HG03135 (cell line): Measurements from ENCODE around the gene POLR2E.
A peak's percentile ranks its signal among the peaks of the same experiment; 100 is the strongest.

Experiments used
- ATAC-seq: cut with Tn5 transposase; IDR thresholded peaks from one replicate; pipeline ENCODE4 v1.9.1; 2021; ENCODE audit warnings: mild to moderate bottlenecking, moderate library complexity; ENCODE audit not compliant: unreplicated experiment

The POLR2E gene

GRCh38 chr19:1111641-1112267 is 16.6 kb upstream of the POLR2E start:
- ATAC-seq, result no peak

GRCh38 chr19:1110809-1111640 is 15.8 kb upstream of the POLR2E start:
- no peak for ATAC-seq

GRCh38 chr19:1109697-1110671 is 14.8 kb upstream of the POLR2E start:
- ATAC-seq, result no peak

GRCh38 chr19:1109032-1109551 is 13.9 kb upstream of the POLR2E start:
- no peak for ATAC-seq

GRCh38 chr19:1108291-1109031 is 13.3 kb upstream of the POLR2E start:
- no peak for ATAC-seq

- ATAC-seq, result no peak
Measured at GRCh38 chr19:1107661-1108261, 12.6 kb upstream of the POLR2E start.

- ATAC-seq, result no peak
Measured at GRCh38 chr19:1106841-1107660, 11.9 kb upstream of the POLR2E start.

GRCh38 chr19:1105873-1106840 is 11.0 kb upstream of the POLR2E start:
- ATAC-seq, result no peak

GRCh38 chr19:1105008-1105872 is 10.1 kb upstream of the POLR2E start:
- ATAC-seq, result no peak

GRCh38 chr19:1104311-1105007 is 9.3 kb upstream of the POLR2E start:
- no peak for ATAC-seq

- ATAC-seq, result peak; percentile 64
Measured at GRCh38 chr19:1103708-1104310, 8.6 kb upstream of the POLR2E start, which contains the start of gene GPX4. Gene GPX4 (plus strand): TSS chr19:1103994. CDS start chr19:1104044, 50 bp downstream.

GRCh38 chr19:1103132-1103707 is 8.0 kb upstream of the POLR2E start:
- no peak for ATAC-seq

- no peak for ATAC-seq
Measured at GRCh38 chr19:1102407-1103131, 7.4 kb upstream of the POLR2E start.

GRCh38 chr19:1101337-1101698 is 6.1 kb upstream of the POLR2E start:
- no peak for ATAC-seq
